Thoracic aorta (tissue), 2 donors: ENCODE data around the gene MAD1L1. TPM values are rescaled to one million over a fixed set of nuclear protein-coding genes. Genes with fewer than 3 reads are reported as not detected.
"Not testable (repeated sequence)": the region's sequence is repeated elsewhere in the genome, so short reads cannot be mapped to it uniquely, and the experiment has no call there.

Experiments used
- ATAC-seq: fragments of 150-250 bp; one replicate; pipeline ENCODE4 v1.8.0; 2017; ENCODE audit warnings: low read depth; ENCODE audit not compliant: insufficient number of reproducible peaks, low FRiP score
- DNase-seq: peaks from one replicate; pipeline ENCODE4 v3.0.0-alpha.2; 2020; ENCODE audit warnings: low spot score
- H3K27ac ChIP-seq, 2 donors: fragments of 200-600 bp; sonication (generic); 1 replicate in 1 of 2; 2 replicates in 1 of 2; pipeline ENCODE4 v1.5.1; 2016; ENCODE audit warnings: mild to moderate bottlenecking in 2 of 2, moderate library complexity in 2 of 2
- H3K27me3 ChIP-seq: fragments of 200-600 bp; sonication (generic); replicated peaks from 2 replicates; pipeline ENCODE4 v1.6.0; 2016; ENCODE audit warnings: mild to moderate bottlenecking; ENCODE audit not compliant: insufficient read depth
- H3K36me3 ChIP-seq: fragments of 200-600 bp; sonication (generic); one replicate; pipeline ENCODE4 v1.5.1; 2016
- H3K4me1 ChIP-seq, 2 donors: fragments of 200-600 bp; sonication (generic); 1 replicate in 1 of 2; 2 replicates in 1 of 2; pipeline versions ENCODE4 v1.5.1 to v1.6.0; 2016; ENCODE audit warnings: low read depth in 2 of 2, mild to moderate bottlenecking in 1 of 2; ENCODE audit not compliant: control insufficient read depth in 1 of 2
- H3K4me3 ChIP-seq: fragments of 200-600 bp; sonication (generic); 2 replicates; pipeline ENCODE4 v1.5.1; 2016; ENCODE audit warnings: mild to moderate bottlenecking
- H3K9me3 ChIP-seq: fragments of 200-600 bp; sonication (generic); 2 replicates; pipeline ENCODE4 v1.5.1; 2016
- CTCF ChIP-seq: fragments of 200-600 bp; sonication (generic); IDR thresholded peaks from one replicate; pipeline ENCODE4 v1.5.1; 2019; ENCODE audit warnings: antibody characterized with exemption
- total RNA-seq, 2 donors: library from RNA; depleted of rRNA; stranded (reverse); fragments of >200 nt; gene quantifications; one replicate each; pipeline versions ENCODE4 v1.1.0 to v1.2.3, GENCODE V29; 2016

The MAD1L1 gene
- total RNA-seq, 2 donors from 2014 or later, result 27.4 to 41.3 TPM

GRCh38 chr7:1970895-1971294 is 261.9 kb downstream of the MAD1L1 start:
- no peak for TF ChIP-seq CTCF
- ATAC-seq (no peak), DNase-seq (no peak)
- no peak overlapping the region for H3K27ac ChIP-seq
- no peaks in the 10 kb centered on the region for H3K27me3 ChIP-seq
- H3K4me3 ChIP-seq, result no peak overlapping the region
- H3K36me3 ChIP-seq, result no peaks in the 10 kb centered on the region
- H3K4me1 ChIP-seq, result no peaks in the 10 kb centered on the region
- H3K9me3 ChIP-seq, result no peaks in the 10 kb centered on the region

- H3K36me3 ChIP-seq, H3K4me1 ChIP-seq, H3K27ac ChIP-seq, H3K9me3 ChIP-seq, H3K27me3 ChIP-seq, H3K4me3 ChIP-seq, ATAC-seq, DNase-seq: not testable (repeated sequence)
Measured at GRCh38 chr7:1970285-1970660, 262.5 kb downstream of the MAD1L1 start.

- H3K27me3 ChIP-seq, result no peaks in the 10 kb centered on the region
- H3K4me3 ChIP-seq, result no peak overlapping the region
- no peaks in the 10 kb centered on the region for H3K4me1 ChIP-seq
- no peak for ATAC-seq
- H3K36me3 ChIP-seq, result no peaks in the 10 kb centered on the region
- DNase-seq, result no peak
- H3K9me3 ChIP-seq, result no peaks in the 10 kb centered on the region
- no peak for TF ChIP-seq CTCF
- no peak overlapping the region for H3K27ac ChIP-seq
Measured at GRCh38 chr7:1969459-1970284, 263.1 kb downstream of the MAD1L1 start.

GRCh38 chr7:1968397-1969111 is 264.2 kb downstream of the MAD1L1 start:
- Histone ChIP-seq H3K4me3 (no peak overlapping the region), H3K9me3 (no peaks in the 10 kb centered on the region), H3K4me1 (no peaks in the 10 kb centered on the region), H3K27ac (no peak overlapping the region), H3K27me3 (no peaks in the 10 kb centered on the region), H3K36me3 (no peaks in the 10 kb centered on the region)
- DNase-seq, result no peak
- no peak for ATAC-seq
- TF ChIP-seq CTCF, result no peak

GRCh38 chr7:1967512-1968396 is 265.0 kb downstream of the MAD1L1 start:
- no peak overlapping the region for H3K4me3 ChIP-seq
- H3K27ac ChIP-seq, result no peak overlapping the region
- H3K9me3 ChIP-seq, result no peaks in the 10 kb centered on the region
- no peaks in the 10 kb centered on the region for H3K36me3 ChIP-seq
- H3K4me1 ChIP-seq, result no peaks in the 10 kb centered on the region
- H3K27me3 ChIP-seq, result no peaks in the 10 kb centered on the region
- ATAC-seq, result no peak
- no peak for DNase-seq
- no peak for TF ChIP-seq CTCF
